Measurements from ENCODE around the gene PCDH9. TPM values are rescaled to one million over a fixed set of nuclear protein-coding genes. Genes with fewer than 3 reads are reported as not detected.

The PCDH9 gene
- total and polyA plus RNA-seq, 2 experiments from 2014 or later = 0.31 to 0.52 TPM

DNA sequence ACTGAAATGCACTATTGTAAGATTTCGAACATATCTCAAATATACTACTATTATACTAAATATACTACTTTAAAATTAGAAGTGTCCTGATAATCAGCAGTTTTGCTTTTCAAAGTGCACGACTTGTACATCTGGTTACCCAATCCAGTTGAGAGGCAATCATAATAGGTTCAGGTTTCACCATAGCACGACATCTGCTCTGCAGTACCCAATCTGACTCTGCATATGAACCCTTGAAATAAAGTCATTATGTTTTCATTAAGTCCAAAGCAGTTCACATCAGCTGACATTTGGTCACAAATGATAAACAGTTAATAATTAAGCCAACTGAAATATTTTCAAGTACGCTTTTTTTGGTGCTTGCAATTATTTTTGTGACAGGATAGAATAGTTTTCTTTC lies 90.6 kb downstream of the PCDH9 start:
- no peaks in the 10 kb centered on the region for H4K20me1 ChIP-seq (replicated peaks; ENCODE audit: insufficient read depth)
- H3F3A ChIP-seq (replicated peaks; ENCODE audit: low read depth) = no peaks in the 10 kb centered on the region
- ATAC-seq (no peak), DNase-seq (ENCODE audit: low spot score) (no peak)
- TF ChIP-seq NANOG (IDR thresholded peaks at IDR 0.05; ENCODE audit: borderline replicate concordance) = no peak
- TF ChIP-seq, protein P1, sequence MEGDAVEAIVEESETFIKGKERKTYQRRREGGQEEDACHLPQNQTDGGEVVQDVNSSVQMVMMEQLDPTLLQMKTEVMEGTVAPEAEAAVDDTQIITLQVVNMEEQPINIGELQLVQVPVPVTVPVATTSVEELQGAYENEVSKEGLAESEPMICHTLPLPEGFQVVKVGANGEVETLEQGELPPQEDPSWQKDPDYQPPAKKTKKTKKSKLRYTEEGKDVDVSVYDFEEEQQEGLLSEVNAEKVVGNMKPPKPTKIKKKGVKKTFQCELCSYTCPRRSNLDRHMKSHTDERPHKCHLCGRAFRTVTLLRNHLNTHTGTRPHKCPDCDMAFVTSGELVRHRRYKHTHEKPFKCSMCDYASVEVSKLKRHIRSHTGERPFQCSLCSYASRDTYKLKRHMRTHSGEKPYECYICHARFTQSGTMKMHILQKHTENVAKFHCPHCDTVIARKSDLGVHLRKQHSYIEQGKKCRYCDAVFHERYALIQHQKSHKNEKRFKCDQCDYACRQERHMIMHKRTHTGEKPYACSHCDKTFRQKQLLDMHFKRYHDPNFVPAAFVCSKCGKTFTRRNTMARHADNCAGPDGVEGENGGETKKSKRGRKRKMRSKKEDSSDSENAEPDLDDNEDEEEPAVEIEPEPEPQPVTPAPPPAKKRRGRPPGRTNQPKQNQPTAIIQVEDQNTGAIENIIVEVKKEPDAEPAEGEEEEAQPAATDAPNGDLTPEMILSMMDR (conservative IDR thresholded peaks at IDR 0.05; ENCODE audit: low read depth in 2 of 2) = no peak
- TF ChIP-seq, protein P2, sequence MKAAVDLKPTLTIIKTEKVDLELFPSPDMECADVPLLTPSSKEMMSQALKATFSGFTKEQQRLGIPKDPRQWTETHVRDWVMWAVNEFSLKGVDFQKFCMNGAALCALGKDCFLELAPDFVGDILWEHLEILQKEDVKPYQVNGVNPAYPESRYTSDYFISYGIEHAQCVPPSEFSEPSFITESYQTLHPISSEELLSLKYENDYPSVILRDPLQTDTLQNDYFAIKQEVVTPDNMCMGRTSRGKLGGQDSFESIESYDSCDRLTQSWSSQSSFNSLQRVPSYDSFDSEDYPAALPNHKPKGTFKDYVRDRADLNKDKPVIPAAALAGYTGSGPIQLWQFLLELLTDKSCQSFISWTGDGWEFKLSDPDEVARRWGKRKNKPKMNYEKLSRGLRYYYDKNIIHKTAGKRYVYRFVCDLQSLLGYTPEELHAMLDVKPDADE (IDR thresholded peaks at IDR 0.05) = no peak
- TF ChIP-seq ZNF114 (CRISPR knock-in tag; IDR thresholded peaks at IDR 0.05) = no peak
- TF ChIP-seq POLR2AphosphoS5 (IDR thresholded peaks at IDR 0.05; ENCODE audit: low read depth) = no peak
- no peak for TF ChIP-seq CREB1 (CRISPR knock-in tag; IDR thresholded peaks at IDR 0.05; ENCODE audit: low read depth)
- no peak for TF ChIP-seq EZH2 (IDR thresholded peaks at IDR 0.05; ENCODE audit: low read depth, unreplicated experiment)
- TF ChIP-seq JUNB (IDR thresholded peaks at IDR 0.05; ENCODE audit: unreplicated experiment) = no peak
- TF ChIP-seq, protein P3, sequence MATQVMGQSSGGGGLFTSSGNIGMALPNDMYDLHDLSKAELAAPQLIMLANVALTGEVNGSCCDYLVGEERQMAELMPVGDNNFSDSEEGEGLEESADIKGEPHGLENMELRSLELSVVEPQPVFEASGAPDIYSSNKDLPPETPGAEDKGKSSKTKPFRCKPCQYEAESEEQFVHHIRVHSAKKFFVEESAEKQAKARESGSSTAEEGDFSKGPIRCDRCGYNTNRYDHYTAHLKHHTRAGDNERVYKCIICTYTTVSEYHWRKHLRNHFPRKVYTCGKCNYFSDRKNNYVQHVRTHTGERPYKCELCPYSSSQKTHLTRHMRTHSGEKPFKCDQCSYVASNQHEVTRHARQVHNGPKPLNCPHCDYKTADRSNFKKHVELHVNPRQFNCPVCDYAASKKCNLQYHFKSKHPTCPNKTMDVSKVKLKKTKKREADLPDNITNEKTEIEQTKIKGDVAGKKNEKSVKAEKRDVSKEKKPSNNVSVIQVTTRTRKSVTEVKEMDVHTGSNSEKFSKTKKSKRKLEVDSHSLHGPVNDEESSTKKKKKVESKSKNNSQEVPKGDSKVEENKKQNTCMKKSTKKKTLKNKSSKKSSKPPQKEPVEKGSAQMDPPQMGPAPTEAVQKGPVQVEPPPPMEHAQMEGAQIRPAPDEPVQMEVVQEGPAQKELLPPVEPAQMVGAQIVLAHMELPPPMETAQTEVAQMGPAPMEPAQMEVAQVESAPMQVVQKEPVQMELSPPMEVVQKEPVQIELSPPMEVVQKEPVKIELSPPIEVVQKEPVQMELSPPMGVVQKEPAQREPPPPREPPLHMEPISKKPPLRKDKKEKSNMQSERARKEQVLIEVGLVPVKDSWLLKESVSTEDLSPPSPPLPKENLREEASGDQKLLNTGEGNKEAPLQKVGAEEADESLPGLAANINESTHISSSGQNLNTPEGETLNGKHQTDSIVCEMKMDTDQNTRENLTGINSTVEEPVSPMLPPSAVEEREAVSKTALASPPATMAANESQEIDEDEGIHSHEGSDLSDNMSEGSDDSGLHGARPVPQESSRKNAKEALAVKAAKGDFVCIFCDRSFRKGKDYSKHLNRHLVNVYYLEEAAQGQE (IDR thresholded peaks at IDR 0.05; ENCODE audit: unreplicated experiment) = no peak
- TF ChIP-seq ZNF331 (CRISPR knock-in tag; IDR thresholded peaks at IDR 0.05; ENCODE audit: low read depth) = no peak
- TF ChIP-seq EZH2phosphoT487 (IDR thresholded peaks at IDR 0.05; ENCODE audit: unreplicated experiment) = no peak
- TF ChIP-seq, protein P4, sequence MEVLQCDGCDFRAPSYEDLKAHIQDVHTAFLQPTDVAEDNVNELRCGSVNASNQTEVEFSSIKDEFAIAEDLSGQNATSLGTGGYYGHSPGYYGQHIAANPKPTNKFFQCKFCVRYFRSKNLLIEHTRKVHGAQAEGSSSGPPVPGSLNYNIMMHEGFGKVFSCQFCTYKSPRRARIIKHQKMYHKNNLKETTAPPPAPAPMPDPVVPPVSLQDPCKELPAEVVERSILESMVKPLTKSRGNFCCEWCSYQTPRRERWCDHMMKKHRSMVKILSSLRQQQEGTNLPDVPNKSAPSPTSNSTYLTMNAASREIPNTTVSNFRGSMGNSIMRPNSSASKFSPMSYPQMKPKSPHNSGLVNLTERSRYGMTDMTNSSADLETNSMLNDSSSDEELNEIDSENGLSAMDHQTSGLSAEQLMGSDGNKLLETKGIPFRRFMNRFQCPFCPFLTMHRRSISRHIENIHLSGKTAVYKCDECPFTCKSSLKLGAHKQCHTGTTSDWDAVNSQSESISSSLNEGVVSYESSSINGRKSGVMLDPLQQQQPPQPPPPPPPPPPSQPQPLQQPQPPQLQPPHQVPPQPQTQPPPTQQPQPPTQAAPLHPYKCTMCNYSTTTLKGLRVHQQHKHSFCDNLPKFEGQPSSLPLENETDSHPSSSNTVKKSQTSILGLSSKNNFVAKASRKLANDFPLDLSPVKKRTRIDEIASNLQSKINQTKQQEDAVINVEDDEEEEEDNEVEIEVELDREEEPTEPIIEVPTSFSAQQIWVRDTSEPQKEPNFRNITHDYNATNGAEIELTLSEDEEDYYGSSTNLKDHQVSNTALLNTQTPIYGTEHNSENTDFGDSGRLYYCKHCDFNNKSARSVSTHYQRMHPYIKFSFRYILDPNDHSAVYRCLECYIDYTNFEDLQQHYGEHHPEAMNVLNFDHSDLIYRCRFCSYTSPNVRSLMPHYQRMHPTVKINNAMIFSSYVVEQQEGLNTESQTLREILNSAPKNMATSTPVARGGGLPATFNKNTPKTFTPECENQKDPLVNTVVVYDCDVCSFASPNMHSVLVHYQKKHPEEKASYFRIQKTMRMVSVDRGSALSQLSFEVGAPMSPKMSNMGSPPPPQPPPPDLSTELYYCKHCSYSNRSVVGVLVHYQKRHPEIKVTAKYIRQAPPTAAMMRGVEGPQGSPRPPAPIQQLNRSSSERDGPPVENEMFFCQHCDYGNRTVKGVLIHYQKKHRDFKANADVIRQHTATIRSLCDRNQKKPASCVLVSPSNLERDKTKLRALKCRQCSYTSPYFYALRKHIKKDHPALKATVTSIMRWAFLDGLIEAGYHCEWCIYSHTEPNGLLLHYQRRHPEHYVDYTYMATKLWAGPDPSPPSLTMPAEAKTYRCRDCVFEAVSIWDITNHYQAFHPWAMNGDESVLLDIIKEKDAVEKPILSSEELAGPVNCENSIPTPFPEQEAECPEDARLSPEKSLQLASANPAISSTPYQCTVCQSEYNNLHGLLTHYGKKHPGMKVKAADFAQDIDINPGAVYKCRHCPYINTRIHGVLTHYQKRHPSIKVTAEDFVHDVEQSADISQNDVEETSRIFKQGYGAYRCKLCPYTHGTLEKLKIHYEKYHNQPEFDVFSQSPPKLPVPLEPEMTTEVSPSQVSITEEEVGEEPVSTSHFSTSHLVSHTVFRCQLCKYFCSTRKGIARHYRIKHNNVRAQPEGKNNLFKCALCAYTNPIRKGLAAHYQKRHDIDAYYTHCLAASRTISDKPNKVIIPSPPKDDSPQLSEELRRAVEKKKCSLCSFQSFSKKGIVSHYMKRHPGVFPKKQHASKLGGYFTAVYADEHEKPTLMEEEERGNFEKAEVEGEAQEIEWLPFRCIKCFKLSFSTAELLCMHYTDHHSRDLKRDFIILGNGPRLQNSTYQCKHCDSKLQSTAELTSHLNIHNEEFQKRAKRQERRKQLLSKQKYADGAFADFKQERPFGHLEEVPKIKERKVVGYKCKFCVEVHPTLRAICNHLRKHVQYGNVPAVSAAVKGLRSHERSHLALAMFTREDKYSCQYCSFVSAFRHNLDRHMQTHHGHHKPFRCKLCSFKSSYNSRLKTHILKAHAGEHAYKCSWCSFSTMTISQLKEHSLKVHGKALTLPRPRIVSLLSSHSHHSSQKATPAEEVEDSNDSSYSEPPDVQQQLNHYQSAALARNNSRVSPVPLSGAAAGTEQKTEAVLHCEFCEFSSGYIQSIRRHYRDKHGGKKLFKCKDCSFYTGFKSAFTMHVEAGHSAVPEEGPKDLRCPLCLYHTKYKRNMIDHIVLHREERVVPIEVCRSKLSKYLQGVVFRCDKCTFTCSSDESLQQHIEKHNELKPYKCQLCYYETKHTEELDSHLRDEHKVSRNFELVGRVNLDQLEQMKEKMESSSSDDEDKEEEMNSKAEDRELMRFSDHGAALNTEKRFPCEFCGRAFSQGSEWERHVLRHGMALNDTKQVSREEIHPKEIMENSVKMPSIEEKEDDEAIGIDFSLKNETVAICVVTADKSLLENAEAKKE (CRISPR knock-in tag; IDR thresholded peaks at IDR 0.05) = no peak
- TF ChIP-seq STAT1 (IDR thresholded peaks at IDR 0.05; ENCODE audit: unreplicated experiment) = no peak
- no peaks in the 10 kb centered on the region for H3K36me3 ChIP-seq (ENCODE audit: insufficient read depth)
- H3K4me1 ChIP-seq (ENCODE audit: insufficient read depth) = peaks cover 4% of the 10 kb centered on the region; the same call in 1 of the 2 replicates
- H3K4me3 Mint-ChIP-seq = no peak overlapping the region
- no peaks in the 10 kb centered on the region for H3K27me3 ChIP-seq (ENCODE audit: insufficient read depth)
- no peak overlapping the region for H2AFZ ChIP-seq
- no peaks in the 10 kb centered on the region for H3K79me2 ChIP-seq (replicated peaks; ENCODE audit: insufficient read depth)
- no peak overlapping the region for H3K27ac ChIP-seq (ENCODE audit: low read depth)
- H3K4me3 ChIP-seq = no peak overlapping the region
- no peaks in the 10 kb centered on the region for H3K9me3 Mint-ChIP-seq
- H3K36me3 Mint-ChIP-seq (ENCODE audit: low read depth) = no peaks in the 10 kb centered on the region
- peaks cover 11% of the 10 kb centered on the region; the same call in 2 of the 3 replicates for H3K4me1 Mint-ChIP-seq
- H3K4me2 ChIP-seq = no peak overlapping the region
- H3K9me2 ChIP-seq (ENCODE audit: insufficient read depth) = no peaks in the 10 kb centered on the region
- no peak overlapping the region for H3K27ac Mint-ChIP-seq
- no peaks in the 10 kb centered on the region for H3K27me3 Mint-ChIP-seq (ENCODE audit: insufficient read depth, low read depth, poor library complexity)

Measured in GM23338 (cell line).